ENCODE measurements around the gene ZNF396.

ZNF396 gene

GRCh38 chr18:35352778-35353177 lies 24.4 kb downstream of the ZNF396 start:
- Histone ChIP-seq H3K27me3 (ENCODE audit: insufficient read depth, low read length, poor library complexity) (no peaks in the 10 kb centered on the region), H4K20me1 (ENCODE audit: insufficient read depth, low read length) (no peaks in the 10 kb centered on the region)
- TF ChIP-seq EZH2 (IDR thresholded peaks at IDR 0.05; ENCODE audit: borderline replicate concordance, low read depth, low read length, severe bottlenecking): no peak
- TF ChIP-seq CTCF (IDR thresholded peaks at IDR 0.05; ENCODE audit: borderline replicate concordance, extremely low read depth, low read length, poor library complexity, severe bottlenecking): no peak

GRCh38 chr18:35352283-35352682 lies 24.9 kb downstream of the ZNF396 start:
- H3K27ac ChIP-seq (ENCODE audit: low read length): no peak overlapping the region
- H3K4me1 ChIP-seq (ENCODE audit: insufficient read depth, low read length): no peaks in the 10 kb centered on the region
- H2AFZ ChIP-seq (ENCODE audit: low read depth, low read length): no peak overlapping the region
- H3K9ac ChIP-seq (ENCODE audit: low read depth, low read length): no peak overlapping the region
- no peaks in the 10 kb centered on the region for H3K79me2 ChIP-seq (ENCODE audit: insufficient read depth, low read length)
- no peak overlapping the region for H3K4me2 ChIP-seq (ENCODE audit: insufficient read depth, low read length)
- no peak for DNase-seq
- peaks cover 12% of the 10 kb centered on the region for H3K9me3 ChIP-seq (ENCODE audit: insufficient read depth, low read length, severe bottlenecking)
- H3K27me3 ChIP-seq (ENCODE audit: insufficient read depth, low read length, poor library complexity): no peaks in the 10 kb centered on the region
- H3K36me3 ChIP-seq (ENCODE audit: insufficient read depth, low read length): no peaks in the 10 kb centered on the region
- no peak for ATAC-seq (ENCODE audit: insufficient read depth, low read depth)
- no peak for TF ChIP-seq CTCF (IDR thresholded peaks at IDR 0.05; ENCODE audit: borderline replicate concordance, extremely low read depth, low read length, poor library complexity, severe bottlenecking)
- no peak for TF ChIP-seq EZH2 (IDR thresholded peaks at IDR 0.05; ENCODE audit: borderline replicate concordance, low read depth, low read length, severe bottlenecking)
- H4K20me1 ChIP-seq (ENCODE audit: insufficient read depth, low read length): no peaks in the 10 kb centered on the region
- no peak overlapping the region for H3K4me3 ChIP-seq (ENCODE audit: low read depth in 1 of 2, low read length in 2 of 2)

More at GRCh38 chr18:35352778-35353177, 24.4 kb downstream of the ZNF396 start:
- H3K36me3 ChIP-seq (ENCODE audit: insufficient read depth, low read length): no peaks in the 10 kb centered on the region
- no peak overlapping the region for H3K9ac ChIP-seq (ENCODE audit: low read depth, low read length)
- no peak overlapping the region for H3K4me2 ChIP-seq (ENCODE audit: insufficient read depth, low read length)
- DNase-seq (no peak), ATAC-seq (ENCODE audit: insufficient read depth, low read depth) (no peak)
- H3K27ac ChIP-seq (ENCODE audit: low read length): no peak overlapping the region
- H2AFZ ChIP-seq (ENCODE audit: low read depth, low read length): no peak overlapping the region
- no peak overlapping the region for H3K4me3 ChIP-seq (ENCODE audit: low read depth in 1 of 2, low read length in 2 of 2)
- H3K4me1 ChIP-seq (ENCODE audit: insufficient read depth, low read length): no peaks in the 10 kb centered on the region
- no peaks in the 10 kb centered on the region for H3K79me2 ChIP-seq (ENCODE audit: insufficient read depth, low read length)
- H3K9me3 ChIP-seq (ENCODE audit: insufficient read depth, low read length, severe bottlenecking): peaks cover 12% of the 10 kb centered on the region

- no peak overlapping the region for H3K4me2 ChIP-seq (ENCODE audit: insufficient read depth, low read length)
- TF ChIP-seq EZH2 (IDR thresholded peaks at IDR 0.05; ENCODE audit: borderline replicate concordance, low read depth, low read length, severe bottlenecking): no peak
- TF ChIP-seq CTCF (IDR thresholded peaks at IDR 0.05; ENCODE audit: borderline replicate concordance, extremely low read depth, low read length, poor library complexity, severe bottlenecking): no peak
These were observed 29.1 kb downstream of the ZNF396 start for GRCh38 chr18:35348001-35348400.

GRCh38 chr18:35345950-35346349 lies 31.2 kb downstream of the ZNF396 start:
- no peak for ATAC-seq (ENCODE audit: insufficient read depth, low read depth)
- H3K4me2 ChIP-seq (ENCODE audit: insufficient read depth, low read length): no peak overlapping the region
- no peak for DNase-seq
- peaks cover 26% of the 10 kb centered on the region for H4K20me1 ChIP-seq (ENCODE audit: insufficient read depth, low read length)
- H3K4me3 ChIP-seq (ENCODE audit: low read depth in 1 of 2, low read length in 2 of 2): no peak overlapping the region
- H3K27ac ChIP-seq (ENCODE audit: low read length): no peak overlapping the region
- no peak overlapping the region for H2AFZ ChIP-seq (ENCODE audit: low read depth, low read length)
- H3K4me1 ChIP-seq (ENCODE audit: insufficient read depth, low read length): peaks cover 26% of the 10 kb centered on the region
- TF ChIP-seq EZH2 (IDR thresholded peaks at IDR 0.05; ENCODE audit: borderline replicate concordance, low read depth, low read length, severe bottlenecking) (no peak), CTCF (IDR thresholded peaks at IDR 0.05; ENCODE audit: borderline replicate concordance, extremely low read depth, low read length, poor library complexity, severe bottlenecking) (no peak)
- no peaks in the 10 kb centered on the region for H3K9me3 ChIP-seq (ENCODE audit: insufficient read depth, low read length, severe bottlenecking)
- peaks cover 36% of the 10 kb centered on the region for H3K79me2 ChIP-seq (ENCODE audit: insufficient read depth, low read length)
- no peaks in the 10 kb centered on the region for H3K27me3 ChIP-seq (ENCODE audit: insufficient read depth, low read length, poor library complexity)
- H3K9ac ChIP-seq (ENCODE audit: low read depth, low read length): no peak overlapping the region
- peaks cover 14% of the 10 kb centered on the region for H3K36me3 ChIP-seq (ENCODE audit: insufficient read depth, low read length)

More at GRCh38 chr18:35348001-35348400, 29.1 kb downstream of the ZNF396 start:
- Histone ChIP-seq H3K79me2 (ENCODE audit: insufficient read depth, low read length) (peaks cover 16% of the 10 kb centered on the region), H2AFZ (ENCODE audit: low read depth, low read length) (no peak overlapping the region), H3K36me3 (ENCODE audit: insufficient read depth, low read length) (peaks cover 3% of the 10 kb centered on the region; the same call in 1 of the 2 replicates), H3K9me3 (ENCODE audit: insufficient read depth, low read length, severe bottlenecking) (peaks cover 12% of the 10 kb centered on the region), H4K20me1 (ENCODE audit: insufficient read depth, low read length) (peaks cover 8% of the 10 kb centered on the region), H3K27me3 (ENCODE audit: insufficient read depth, low read length, poor library complexity) (no peaks in the 10 kb centered on the region), H3K9ac (ENCODE audit: low read depth, low read length) (no peak overlapping the region), H3K4me3 (ENCODE audit: low read depth in 1 of 2, low read length in 2 of 2) (no peak overlapping the region), H3K27ac (ENCODE audit: low read length) (no peak overlapping the region), H3K4me1 (ENCODE audit: insufficient read depth, low read length) (peaks cover 15% of the 10 kb centered on the region)
- ATAC-seq (ENCODE audit: insufficient read depth, low read depth) (no peak), DNase-seq (no peak)

Measured in DND-41 (cell line).